Lung (tissue), 12 donors: ENCODE data around the gene TAPBP. TPM values are rescaled to one million over a fixed set of nuclear protein-coding genes. Genes with fewer than 3 reads are reported as not detected.
A peak's percentile ranks its signal among the peaks of the same experiment; 100 is the strongest.

Experiments
- ATAC-seq: fragments of 200-7000 bp; cut with Tn5 transposase; one replicate; pipeline ENCODE4 v1.9.1; 2020; ENCODE audit warnings: moderate number of reproducible peaks; ENCODE audit not compliant: insufficient read depth, low FRiP score
- DNase-seq, 3 donors: peaks; one replicate each; pipeline ENCODE4 v3.0.0-alpha.2; 2013 to 2017
- H3K27ac ChIP-seq, 2 donors: one replicate each; pipeline ENCODE4 v1.5.1; 2013; ENCODE audit warnings: mild to moderate bottlenecking in 2 of 2, moderate library complexity in 2 of 2, control low read depth in 1 of 2, inconsistent platforms in 1 of 2, low read depth in 1 of 2, low read length in 1 of 2
- H3K27me3 ChIP-seq, 3 donors: one replicate each; pipeline ENCODE4 v1.5.1; 2013; ENCODE audit warnings: low read length in 2 of 3; ENCODE audit not compliant: control insufficient read depth in 3 of 3, insufficient read depth in 3 of 3
- H3K36me3 ChIP-seq, 4 donors: one replicate each; pipeline ENCODE4 v1.5.1; 2013; ENCODE audit warnings: low read length in 4 of 4, mild to moderate bottlenecking in 1 of 4, moderate library complexity in 1 of 4; ENCODE audit not compliant: control insufficient read depth in 4 of 4, insufficient read depth in 4 of 4
- H3K4me1 ChIP-seq, 5 donors: one replicate each; pipeline ENCODE4 v1.5.1; 2013; ENCODE audit warnings: low read length in 5 of 5, mild to moderate bottlenecking in 2 of 5, moderate library complexity in 1 of 5; ENCODE audit not compliant: control insufficient read depth in 5 of 5, insufficient read depth in 5 of 5
- H3K4me3 ChIP-seq: one replicate; pipeline ENCODE4 v1.5.1; 2013; ENCODE audit warnings: mild to moderate bottlenecking, control low read depth, moderate library complexity
- H3K9ac ChIP-seq, 2 donors: one replicate each; pipeline ENCODE4 v1.5.1; 2013; ENCODE audit warnings: low read length in 2 of 2, control low read depth in 1 of 2; ENCODE audit not compliant: insufficient read depth in 1 of 2
- H3K9me3 ChIP-seq, 4 donors: one replicate each; pipeline ENCODE4 v1.5.1; 2013; ENCODE audit warnings: low read length in 3 of 4, mild to moderate bottlenecking in 1 of 4, moderate library complexity in 1 of 4; ENCODE audit not compliant: control insufficient read depth in 4 of 4, insufficient read depth in 3 of 4
- WGBS, 2 donors: extraction: QIAGEN DNeasy Blood & Tissue Kit; methylation state at CpG; one replicate each; pipeline ENCODE4 v1.1.7; 2013; 5-methylcytosine and 5-hydroxymethylcytosine counted together
- polyA plus RNA-seq, 2 donors: library from polyadenylated mRNA; stranded (reverse); fragments of 200-250 nt; gene quantifications; one replicate each; pipeline ENCODE4 v1.2.1, GENCODE V29; 2013
- total RNA-seq, 2 donors: library from RNA; depleted of rRNA in 1 of 2; stranded (reverse); fragments of >200 nt in 1 of 2; gene quantifications; one replicate each; pipeline ENCODE4 v1.2.1, GENCODE V29; 2014 to 2021
- TF ChIP-seq, protein P1 (sequence below): IDR thresholded peaks from 2 replicates; pipeline ENCODE4 v1.5.1; 2012; ENCODE audit warnings: mild to moderate bottlenecking; ENCODE audit errors: control extremely low read depth, extremely low read depth
- donor health status: control.
- donor health status: control.
- donor health status: Bipolar disorder and iron deficiency.
- donor health status: healthy.
- donor health status: DM: yes; HTN: yes; CAD: no.

Gene TAPBP
- total and polyA plus RNA-seq, 4 donors, result 78.7 to 241 (median 117) TPM

DNA sequence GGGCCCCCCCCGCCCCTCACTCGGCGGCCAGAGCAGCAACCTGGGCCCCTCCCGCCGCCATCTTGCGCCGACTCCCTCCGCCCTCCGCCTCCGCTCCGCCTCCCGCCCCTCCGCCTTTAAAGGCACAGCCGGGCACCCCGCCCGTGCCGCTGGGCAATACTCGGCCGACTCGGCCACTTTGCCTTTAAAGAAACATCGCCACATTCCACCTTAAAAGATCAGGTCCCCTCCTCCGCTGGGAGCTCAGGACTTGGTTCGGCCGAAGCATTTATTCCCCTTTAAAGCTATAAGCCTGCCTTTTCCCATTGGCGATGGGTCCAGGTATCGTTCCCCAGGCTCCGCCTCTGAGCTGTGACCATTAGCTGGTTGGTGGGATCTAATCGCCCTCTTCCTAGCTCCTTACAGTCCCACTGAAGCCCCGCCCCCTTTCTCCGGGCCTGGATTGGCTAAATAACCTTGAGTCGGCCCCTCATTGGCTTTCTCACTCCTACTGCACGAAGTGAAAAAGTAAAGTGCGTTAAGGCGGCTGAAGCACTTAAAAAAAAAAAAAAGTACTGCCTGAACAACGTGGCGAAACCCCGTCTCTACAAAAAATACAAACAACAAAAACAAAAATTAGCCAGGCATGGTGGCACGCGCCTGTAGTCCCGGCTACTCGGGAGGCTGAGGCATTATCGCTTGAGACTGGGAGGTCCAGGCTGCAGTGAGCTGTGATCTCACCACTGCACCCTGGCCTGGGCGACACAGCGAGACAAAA is 4.0 kb upstream of the TAPBP start, which contains the start of gene ZBTB22:
ZBTB22 (minus strand) TSS at position 76 of the 757 bp plus-strand sequence. CDS start 828 bp downstream, outside the sequence.
- H3K4me3 ChIP-seq, result peak within 1 kb of the TSS; percentile 30
- ATAC-seq, result peak; percentile 67
- DNase-seq, result peak; percentile 99 to 100 (median 99)
- peak within 1 kb of the TSS; percentile 62 to 76 for H3K27ac ChIP-seq
- peaks cover 12 to 35% (median 15%) of the 10 kb centered on the region in 5 donors for H3K4me1 ChIP-seq
- peaks cover 4 to 46% (median 30%) of the 10 kb centered on the region in 4 donors for H3K36me3 ChIP-seq
- H3K9me3 ChIP-seq, result no peaks in the 10 kb centered on the region
- TF ChIP-seq, protein P1, sequence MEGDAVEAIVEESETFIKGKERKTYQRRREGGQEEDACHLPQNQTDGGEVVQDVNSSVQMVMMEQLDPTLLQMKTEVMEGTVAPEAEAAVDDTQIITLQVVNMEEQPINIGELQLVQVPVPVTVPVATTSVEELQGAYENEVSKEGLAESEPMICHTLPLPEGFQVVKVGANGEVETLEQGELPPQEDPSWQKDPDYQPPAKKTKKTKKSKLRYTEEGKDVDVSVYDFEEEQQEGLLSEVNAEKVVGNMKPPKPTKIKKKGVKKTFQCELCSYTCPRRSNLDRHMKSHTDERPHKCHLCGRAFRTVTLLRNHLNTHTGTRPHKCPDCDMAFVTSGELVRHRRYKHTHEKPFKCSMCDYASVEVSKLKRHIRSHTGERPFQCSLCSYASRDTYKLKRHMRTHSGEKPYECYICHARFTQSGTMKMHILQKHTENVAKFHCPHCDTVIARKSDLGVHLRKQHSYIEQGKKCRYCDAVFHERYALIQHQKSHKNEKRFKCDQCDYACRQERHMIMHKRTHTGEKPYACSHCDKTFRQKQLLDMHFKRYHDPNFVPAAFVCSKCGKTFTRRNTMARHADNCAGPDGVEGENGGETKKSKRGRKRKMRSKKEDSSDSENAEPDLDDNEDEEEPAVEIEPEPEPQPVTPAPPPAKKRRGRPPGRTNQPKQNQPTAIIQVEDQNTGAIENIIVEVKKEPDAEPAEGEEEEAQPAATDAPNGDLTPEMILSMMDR, result no peak
- peak within 1 kb of the TSS in 1 of 2 donors; percentile 85 for H3K9ac ChIP-seq
- no peaks in the 10 kb centered on the region for H3K27me3 ChIP-seq
- 2% methylated on average over 41 to 44 of the region's 44 CpGs for WGBS, 2 donors

DNA sequence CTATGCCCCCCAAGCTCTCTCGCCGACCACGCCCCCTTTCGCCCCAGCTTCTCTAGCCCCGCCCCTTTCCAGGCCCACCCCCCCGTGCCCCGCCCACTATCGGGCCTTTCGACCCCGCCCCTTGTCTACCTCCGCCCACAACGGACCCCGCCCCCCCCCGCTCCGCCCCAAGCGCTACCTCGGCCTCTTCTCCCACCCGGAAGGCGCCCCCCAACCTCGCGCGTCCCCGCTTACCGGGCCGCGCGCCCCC is 3.5 kb upstream of the TAPBP start:
- DNase-seq (no peak), ATAC-seq (peak; percentile 4)
- WGBS, 2 donors, result 0 to 2% methylated on average over 12 to 26 of the region's 27 CpGs
- Histone ChIP-seq H3K9ac (no peak overlapping the region), H3K9me3 (no peaks in the 10 kb centered on the region), H3K27ac (no peak overlapping the region), H3K27me3 (no peaks in the 10 kb centered on the region), H3K4me1 (peaks cover 12 to 38% (median 17%) of the 10 kb centered on the region in 5 donors), H3K4me3 (no peak overlapping the region), H3K36me3 (peaks cover 4 to 46% (median 30%) of the 10 kb centered on the region in 4 donors)
- TF ChIP-seq, protein P1, result no peak

DNA sequence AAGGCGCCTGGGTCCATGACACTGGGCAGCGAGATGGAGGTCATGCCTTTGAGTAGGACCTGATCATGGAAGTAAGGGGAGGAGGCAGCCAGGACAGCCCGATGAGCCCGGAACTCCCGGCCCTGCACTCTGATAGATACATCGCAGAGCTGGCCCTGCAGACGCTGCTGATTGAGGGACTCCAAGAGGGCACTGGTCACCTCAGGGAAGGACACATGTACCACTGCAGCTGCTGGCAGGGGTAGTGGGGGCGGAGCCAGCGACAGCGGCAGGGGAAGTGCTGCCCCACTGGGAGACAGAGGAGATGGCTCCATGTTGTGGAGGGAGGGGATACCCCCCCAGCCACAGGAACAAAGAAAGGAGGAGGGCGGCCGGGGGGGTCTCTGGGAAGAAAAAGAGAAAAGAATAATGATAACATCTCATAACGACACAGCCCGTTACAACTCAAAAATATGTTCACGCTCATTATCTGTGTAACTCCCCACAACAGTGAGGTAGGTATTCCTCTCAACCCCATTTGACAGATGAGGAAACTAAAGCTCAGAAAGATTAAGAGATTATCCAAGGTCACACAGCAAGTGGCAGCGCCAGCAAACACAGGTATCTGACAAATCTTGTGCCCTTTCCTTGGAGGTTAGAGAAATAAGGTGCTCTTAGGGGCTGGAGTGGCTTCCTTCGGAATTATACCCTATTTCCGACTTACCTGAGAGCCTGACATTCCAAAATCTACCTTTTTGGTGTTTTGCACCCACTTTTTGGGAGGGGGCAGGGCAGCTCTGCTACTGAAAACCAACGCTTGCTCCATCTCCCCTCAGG is 2.9 kb upstream of the TAPBP start:
- H3K27me3 ChIP-seq, result no peaks in the 10 kb centered on the region
- 73 to 83% methylated on average over 19 of the region's 19 CpGs for WGBS, 2 donors
- no peaks in the 10 kb centered on the region for H3K9me3 ChIP-seq
- ATAC-seq (no peak), DNase-seq (no peak)
- H3K4me1 ChIP-seq, result peaks cover 13 to 38% (median 16%) of the 10 kb centered on the region in 5 donors
- TF ChIP-seq, protein P1, result no peak
- no peak overlapping the region for H3K9ac ChIP-seq
- no peak overlapping the region for H3K4me3 ChIP-seq
- peak overlapping the region in 1 of 2 donors; percentile 37 for H3K27ac ChIP-seq
- H3K36me3 ChIP-seq, result peaks cover 4 to 46% (median 30%) of the 10 kb centered on the region in 4 donors
